ENCODE results near the gene TMEM14A. TPM values are rescaled to one million over a fixed set of nuclear protein-coding genes. Genes with fewer than 3 reads are reported as not detected.
"Not testable (repeated sequence)": the region's sequence is repeated elsewhere in the genome, so short reads cannot be mapped to it uniquely, and the experiment has no call there.

Gene TMEM14A
- polyA plus RNA-seq, 1 donor: 49.1 TPM

DNA sequence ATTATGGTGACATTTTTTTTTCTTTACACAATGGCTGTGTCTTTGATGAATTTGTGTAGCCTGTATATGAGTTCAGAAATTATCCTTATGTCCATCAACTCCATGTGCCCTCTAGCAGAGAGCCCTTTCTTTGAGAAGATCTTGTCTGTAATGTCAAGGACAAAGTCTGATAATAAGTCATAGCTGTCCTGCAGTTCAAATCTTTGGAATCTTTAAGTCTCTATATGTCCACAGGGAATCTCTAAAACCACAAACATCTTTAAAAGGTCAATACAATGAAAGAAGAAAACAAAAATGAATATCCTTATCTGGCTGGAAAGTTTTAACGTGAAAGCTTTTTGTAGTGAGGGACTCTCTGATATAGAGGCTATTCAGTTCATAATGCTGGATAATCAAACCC is 16.9 kb upstream of the TMEM14A start:
- WGBS (ENCODE audit: insufficient coverage, low lambda C conversion rate): no CpG with 5 or more reads among the region's 1 CpG
- H3K27me3 ChIP-seq (ENCODE audit: control insufficient read depth, insufficient read depth, low read length): no peaks in the 10 kb centered on the region
- H3K27ac ChIP-seq (ENCODE audit: low read length): no peak overlapping the region
- no peaks in the 10 kb centered on the region for H3K36me3 ChIP-seq (ENCODE audit: control insufficient read depth, insufficient read depth, low read length)
- no peaks in the 10 kb centered on the region for H3K4me1 ChIP-seq (ENCODE audit: control insufficient read depth, insufficient read depth, low read length)
- no peak for DNase-seq
- H3K4me3 ChIP-seq (ENCODE audit: low read length): no peak overlapping the region
- peaks cover 6% of the 10 kb centered on the region for H3K9me3 ChIP-seq (ENCODE audit: control insufficient read depth, low read depth, low read length)

DNA sequence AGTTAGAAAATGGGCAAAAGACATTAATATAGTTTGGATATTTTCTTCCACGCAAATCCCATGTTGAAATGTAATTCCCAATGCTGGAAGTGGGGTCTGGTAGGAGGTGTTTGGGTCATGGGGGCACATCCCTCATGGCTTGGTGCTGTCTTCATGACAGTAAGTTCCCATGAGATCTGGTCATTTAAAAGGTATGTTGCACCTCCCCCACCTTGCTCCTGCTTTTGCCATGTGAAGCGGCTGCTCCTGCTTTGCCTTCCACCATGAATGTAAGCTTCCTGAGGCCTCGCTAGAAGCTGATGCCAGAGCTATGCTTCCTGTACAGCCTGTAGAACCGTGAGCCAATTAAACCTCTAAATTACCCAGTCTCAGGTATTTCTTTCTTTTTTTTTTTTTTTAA is 16.3 kb upstream of the TMEM14A start:
- H3K9me3 ChIP-seq (ENCODE audit: control insufficient read depth, low read depth, low read length): peaks cover 6% of the 10 kb centered on the region
- no peak overlapping the region for H3K27ac ChIP-seq (ENCODE audit: low read length)
- DNase-seq: no peak
- 86% methylated on average over 1 of the region's 4 CpGs for WGBS (ENCODE audit: insufficient coverage, low lambda C conversion rate)
- no peaks in the 10 kb centered on the region for H3K36me3 ChIP-seq (ENCODE audit: control insufficient read depth, insufficient read depth, low read length)
- no peak overlapping the region for H3K4me3 ChIP-seq (ENCODE audit: low read length)
- H3K27me3 ChIP-seq (ENCODE audit: control insufficient read depth, insufficient read depth, low read length): no peaks in the 10 kb centered on the region
- H3K4me1 ChIP-seq (ENCODE audit: control insufficient read depth, insufficient read depth, low read length): no peaks in the 10 kb centered on the region

DNA sequence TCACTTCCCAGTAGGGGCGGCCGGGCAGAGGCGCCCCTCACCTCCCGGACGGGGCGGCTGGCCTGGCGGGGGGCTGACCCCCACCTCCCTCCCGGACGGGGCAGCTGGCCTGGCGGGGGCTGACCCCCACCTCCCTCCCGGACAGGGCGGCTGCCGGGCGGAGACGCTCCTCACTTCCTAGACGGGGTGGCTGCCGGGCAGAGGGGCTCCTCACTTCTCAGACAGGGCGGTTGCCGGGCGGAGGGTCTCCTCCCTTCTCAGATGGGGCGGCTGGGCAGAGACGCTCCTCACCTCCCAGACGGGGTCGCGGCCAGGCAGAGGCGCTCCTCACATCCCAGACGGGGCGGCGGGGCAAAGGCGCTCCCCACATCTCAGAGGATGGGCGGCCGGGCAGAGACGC is 15.0 kb upstream of the TMEM14A start:
- WGBS (ENCODE audit: insufficient coverage, low lambda C conversion rate): no CpG with 5 or more reads among the region's 33 CpGs
- not testable (repeated sequence) for H3K27me3 ChIP-seq (ENCODE audit: control insufficient read depth, insufficient read depth, low read length); H3K4me3 ChIP-seq (ENCODE audit: low read length); H3K36me3 ChIP-seq (ENCODE audit: control insufficient read depth, insufficient read depth, low read length); H3K27ac ChIP-seq (ENCODE audit: low read length); H3K9me3 ChIP-seq (ENCODE audit: control insufficient read depth, low read depth, low read length); H3K4me1 ChIP-seq (ENCODE audit: control insufficient read depth, insufficient read depth, low read length); DNase-seq

DNA sequence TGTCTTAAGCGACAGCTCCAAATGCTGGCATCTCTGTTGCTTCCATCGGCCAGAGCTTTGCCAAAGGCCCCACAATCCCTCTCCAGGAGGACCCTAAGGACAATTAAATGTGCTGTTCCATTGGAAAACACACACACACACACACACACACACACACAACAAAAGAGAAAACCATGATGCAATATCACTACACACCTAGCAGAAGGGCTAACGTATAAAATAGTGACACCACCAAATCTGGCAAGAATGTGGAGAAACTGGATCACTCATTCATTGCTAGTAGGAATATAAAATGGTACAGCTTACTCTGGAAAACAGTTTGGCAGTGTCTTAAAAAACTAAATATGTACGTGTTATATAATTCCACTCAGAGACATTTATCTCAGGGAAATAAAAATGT is 13.0 kb upstream of the TMEM14A start:
- no peak for DNase-seq
- no peak overlapping the region for H3K4me3 ChIP-seq (ENCODE audit: low read length)
- no peaks in the 10 kb centered on the region for H3K36me3 ChIP-seq (ENCODE audit: control insufficient read depth, insufficient read depth, low read length)
- H3K9me3 ChIP-seq (ENCODE audit: control insufficient read depth, low read depth, low read length): peaks cover 6% of the 10 kb centered on the region
- no peak overlapping the region for H3K27ac ChIP-seq (ENCODE audit: low read length)
- no peaks in the 10 kb centered on the region for H3K4me1 ChIP-seq (ENCODE audit: control insufficient read depth, insufficient read depth, low read length)
- 100% methylated on average over 1 of the region's 4 CpGs for WGBS (ENCODE audit: insufficient coverage, low lambda C conversion rate)
- no peaks in the 10 kb centered on the region for H3K27me3 ChIP-seq (ENCODE audit: control insufficient read depth, insufficient read depth, low read length)

DNA sequence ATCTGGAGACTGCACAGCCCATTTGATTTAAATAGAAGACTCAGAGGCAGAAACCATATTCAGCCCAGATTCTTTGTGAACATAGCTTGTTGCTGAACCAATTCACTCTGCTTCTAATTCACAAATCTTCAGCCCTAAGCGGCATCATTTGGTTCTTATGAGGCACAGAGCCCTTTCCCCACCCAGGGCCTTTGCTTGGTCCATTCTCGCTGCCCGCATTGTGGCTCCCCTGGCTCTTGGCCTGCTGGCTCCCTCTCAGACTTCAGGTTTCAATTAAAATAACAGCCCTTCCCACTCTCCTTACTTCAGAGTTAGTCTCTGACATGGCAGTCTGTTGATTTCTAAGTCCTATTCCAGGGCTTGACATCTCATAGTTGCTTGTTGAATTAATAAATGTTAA is 9.4 kb upstream of the TMEM14A start:
- H3K27me3 ChIP-seq (ENCODE audit: control insufficient read depth, insufficient read depth, low read length): no peaks in the 10 kb centered on the region
- H3K4me3 ChIP-seq (ENCODE audit: low read length): no peak overlapping the region
- H3K27ac ChIP-seq (ENCODE audit: low read length): no peak overlapping the region
- H3K4me1 ChIP-seq (ENCODE audit: control insufficient read depth, insufficient read depth, low read length): peaks cover 10% of the 10 kb centered on the region
- no CpG with 5 or more reads among the region's 3 CpGs for WGBS (ENCODE audit: insufficient coverage, low lambda C conversion rate)
- H3K36me3 ChIP-seq (ENCODE audit: control insufficient read depth, insufficient read depth, low read length): no peaks in the 10 kb centered on the region
- no peak for DNase-seq
- peaks cover 6% of the 10 kb centered on the region for H3K9me3 ChIP-seq (ENCODE audit: control insufficient read depth, low read depth, low read length)

DNA sequence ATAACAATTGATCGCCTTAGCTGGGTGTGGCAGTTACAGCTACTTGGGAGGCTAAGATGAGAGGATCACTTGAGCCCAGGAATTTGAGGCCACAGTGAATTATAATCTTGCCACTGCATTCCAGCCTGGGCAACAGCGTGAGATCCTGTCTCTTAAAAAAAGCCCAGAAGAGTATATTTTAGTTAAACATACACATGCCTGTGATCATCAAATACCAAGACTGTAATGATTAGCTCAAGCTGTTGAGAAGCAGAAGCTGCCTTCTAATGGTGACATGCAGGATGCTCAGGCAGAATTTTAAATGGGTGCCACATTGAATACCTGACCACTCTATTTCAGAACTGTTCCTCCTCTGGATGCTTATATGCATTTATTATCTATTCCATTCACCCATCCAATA is 8.9 kb upstream of the TMEM14A start:
- Histone ChIP-seq H3K4me1 (ENCODE audit: control insufficient read depth, insufficient read depth, low read length) (peaks cover 10% of the 10 kb centered on the region), H3K27ac (ENCODE audit: low read length) (no peak overlapping the region), H3K9me3 (ENCODE audit: control insufficient read depth, low read depth, low read length) (peaks cover 2% of the 10 kb centered on the region), H3K27me3 (ENCODE audit: control insufficient read depth, insufficient read depth, low read length) (no peaks in the 10 kb centered on the region), H3K36me3 (ENCODE audit: control insufficient read depth, insufficient read depth, low read length) (peaks cover 2% of the 10 kb centered on the region), H3K4me3 (ENCODE audit: low read length) (no peak overlapping the region)
- DNase-seq: no peak
- WGBS (ENCODE audit: insufficient coverage, low lambda C conversion rate): no CpG with 5 or more reads among the region's 2 CpGs

DNA sequence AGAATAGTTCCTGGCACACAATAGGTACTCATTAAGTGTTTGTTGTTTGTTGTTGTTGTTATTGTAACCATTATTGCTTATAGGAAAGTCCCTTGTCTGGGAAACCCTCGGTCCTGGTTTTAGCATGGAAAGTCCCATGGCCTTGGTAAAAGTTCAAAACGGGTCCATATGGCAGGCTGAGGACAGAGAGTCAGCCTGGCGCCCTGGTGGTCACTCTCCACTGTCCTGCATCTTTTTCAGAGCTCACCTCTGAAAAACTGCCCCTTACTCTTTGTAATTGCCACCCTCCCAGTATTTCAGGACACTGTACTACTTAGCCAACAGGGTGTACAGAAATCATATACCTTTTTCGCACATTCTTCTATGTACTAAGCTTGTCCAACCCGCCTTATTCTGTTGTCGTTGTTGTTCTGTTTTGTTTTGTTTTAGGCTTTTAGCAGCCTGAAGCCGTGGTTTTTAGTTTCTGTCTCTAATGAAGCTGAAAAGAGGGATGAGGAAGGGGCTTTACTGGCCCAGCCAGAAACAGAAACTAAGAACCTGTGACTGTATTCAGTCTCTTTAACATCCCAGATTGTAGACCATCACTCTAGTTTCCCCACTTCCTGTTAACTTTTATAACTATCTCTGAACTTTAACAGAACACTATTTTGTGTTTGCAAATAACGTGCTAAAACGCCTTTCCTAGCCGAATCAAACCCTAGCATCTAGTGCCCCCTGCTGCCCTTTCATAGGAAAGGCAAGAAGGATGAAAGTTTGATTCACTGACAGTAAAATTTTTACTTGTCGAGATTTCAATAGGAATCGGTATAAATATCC is 7.6 kb upstream of the TMEM14A start:
- H3K27me3 ChIP-seq (ENCODE audit: control insufficient read depth, insufficient read depth, low read length): no peaks in the 10 kb centered on the region
- 26% methylated on average over 6 of the region's 12 CpGs for WGBS (ENCODE audit: insufficient coverage, low lambda C conversion rate)

DNA sequence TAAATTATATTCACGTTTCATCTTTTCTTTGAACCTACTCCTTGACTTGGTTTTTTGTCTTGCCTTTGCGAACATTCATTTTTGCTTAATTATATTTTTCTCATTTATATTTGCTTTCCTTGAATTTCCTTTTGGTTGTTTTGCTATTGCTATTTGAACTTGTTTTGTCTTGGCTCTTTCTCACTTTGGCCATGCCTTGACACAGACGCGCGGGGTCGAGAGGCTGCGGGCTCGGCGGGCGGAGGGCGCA is 7.1 kb upstream of the TMEM14A start:
- 0% methylated on average over 1 of the region's 11 CpGs for WGBS (ENCODE audit: insufficient coverage, low lambda C conversion rate)
- no peak for DNase-seq
- Histone ChIP-seq H3K27ac (ENCODE audit: low read length) (peak overlapping the region; percentile 64), H3K36me3 (ENCODE audit: control insufficient read depth, insufficient read depth, low read length) (peaks cover 2% of the 10 kb centered on the region), H3K9me3 (ENCODE audit: control insufficient read depth, low read depth, low read length) (no peaks in the 10 kb centered on the region), H3K27me3 (ENCODE audit: control insufficient read depth, insufficient read depth, low read length) (no peaks in the 10 kb centered on the region), H3K4me1 (ENCODE audit: control insufficient read depth, insufficient read depth, low read length) (peaks cover 10% of the 10 kb centered on the region), H3K4me3 (ENCODE audit: low read length) (peak overlapping the region; percentile 81)

More for the DNA sequence above, 7.6 kb upstream of the TMEM14A start:
- Histone ChIP-seq H3K4me3 (ENCODE audit: low read length) (peak overlapping the region; percentile 81), H3K36me3 (ENCODE audit: control insufficient read depth, insufficient read depth, low read length) (peaks cover 2% of the 10 kb centered on the region), H3K4me1 (ENCODE audit: control insufficient read depth, insufficient read depth, low read length) (peaks cover 10% of the 10 kb centered on the region), H3K9me3 (ENCODE audit: control insufficient read depth, low read depth, low read length) (no peaks in the 10 kb centered on the region), H3K27ac (ENCODE audit: low read length) (peak overlapping the region; percentile 64)
- DNase-seq: peak; percentile 64 to 77

DNA sequence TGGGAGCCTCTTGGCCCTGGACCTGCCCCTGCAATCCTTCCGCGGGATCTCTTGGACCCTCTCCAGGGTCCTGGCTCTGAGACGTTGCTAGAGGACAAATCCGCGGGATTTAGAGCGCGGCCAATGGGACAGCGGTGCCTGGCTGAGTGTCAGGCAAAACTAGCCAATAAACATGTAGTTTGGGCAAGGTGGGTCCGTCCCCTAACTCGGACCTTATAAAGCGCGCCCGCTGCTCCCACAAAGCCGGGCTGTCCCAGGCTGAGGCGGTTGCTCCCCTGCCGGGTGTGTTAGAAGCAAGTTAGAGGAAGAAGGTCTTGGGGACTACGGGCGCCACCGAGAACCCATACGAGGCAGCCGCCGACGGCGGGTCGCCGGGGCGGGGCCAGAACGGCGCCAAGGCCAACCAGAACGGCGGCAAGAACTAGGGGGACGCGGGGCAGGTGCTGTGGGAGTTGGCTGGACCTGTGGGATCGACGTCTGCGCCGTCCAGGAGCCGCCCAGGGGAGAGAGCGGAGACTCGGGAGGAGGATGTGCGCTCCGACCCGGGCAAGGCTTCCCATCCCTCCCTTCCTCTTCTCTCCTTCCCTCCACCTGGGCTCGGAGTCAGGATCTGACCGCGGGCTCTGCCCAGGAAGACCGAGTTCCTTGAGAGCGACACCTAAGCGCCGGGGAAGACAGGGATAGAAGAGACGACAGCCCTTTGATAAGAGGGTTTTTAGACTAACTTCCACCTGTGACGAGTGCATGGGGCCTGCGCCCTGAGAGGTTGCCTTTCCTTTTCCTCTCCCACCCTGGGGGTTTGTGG is 6.5 kb upstream of the TMEM14A start:
- WGBS (ENCODE audit: insufficient coverage, low lambda C conversion rate): no CpG with 5 or more reads among the region's 53 CpGs

DNA sequence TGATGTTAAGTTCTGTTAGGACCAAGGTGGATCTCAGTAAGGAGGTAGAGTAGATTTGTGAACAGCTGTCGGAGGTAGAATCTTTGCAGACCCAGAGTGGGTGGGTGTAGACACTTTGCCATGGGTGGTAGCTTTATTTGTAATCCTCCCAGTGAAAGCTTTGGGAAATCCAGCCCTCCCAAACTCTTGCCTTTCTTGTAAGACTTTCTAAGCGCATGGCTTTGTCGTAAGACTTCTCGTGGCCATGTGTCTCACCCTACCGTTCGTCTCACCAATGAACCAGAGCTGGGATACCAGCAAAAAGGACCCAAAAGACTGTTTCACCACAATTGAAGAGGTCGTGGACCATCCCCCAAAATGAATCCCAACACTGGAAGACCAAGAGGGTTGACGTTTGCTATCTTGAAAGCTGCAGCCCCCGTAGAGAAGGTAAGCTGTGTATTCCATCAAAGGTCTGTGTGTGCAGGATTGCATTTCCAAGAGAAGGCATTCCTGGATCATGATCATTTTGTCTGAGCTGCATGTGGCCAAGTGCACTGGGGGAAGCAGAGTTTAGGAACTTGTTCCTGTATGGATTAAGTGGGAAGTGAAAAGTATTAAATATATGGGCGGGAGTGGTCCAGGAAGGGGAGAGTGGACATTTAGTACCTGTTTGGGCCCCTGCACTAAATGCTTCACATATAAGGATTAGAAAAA is 5.8 kb upstream of the TMEM14A start:
- Histone ChIP-seq H3K4me3 (ENCODE audit: low read length) (peak overlapping the region; percentile 81), H3K36me3 (ENCODE audit: control insufficient read depth, insufficient read depth, low read length) (peaks cover 2% of the 10 kb centered on the region), H3K27me3 (ENCODE audit: control insufficient read depth, insufficient read depth, low read length) (no peaks in the 10 kb centered on the region), H3K27ac (ENCODE audit: low read length) (peak overlapping the region; percentile 64), H3K9me3 (ENCODE audit: control insufficient read depth, low read depth, low read length) (no peaks in the 10 kb centered on the region), H3K4me1 (ENCODE audit: control insufficient read depth, insufficient read depth, low read length) (peaks cover 10% of the 10 kb centered on the region)
- peak in 1 of 2 donors; percentile 52 for DNase-seq
- 83% methylated on average over 1 of the region's 10 CpGs for WGBS (ENCODE audit: insufficient coverage, low lambda C conversion rate)

More for the DNA sequence above, 6.5 kb upstream of the TMEM14A start:
- Histone ChIP-seq H3K27me3 (ENCODE audit: control insufficient read depth, insufficient read depth, low read length) (no peaks in the 10 kb centered on the region), H3K4me1 (ENCODE audit: control insufficient read depth, insufficient read depth, low read length) (peaks cover 10% of the 10 kb centered on the region), H3K9me3 (ENCODE audit: control insufficient read depth, low read depth, low read length) (no peaks in the 10 kb centered on the region), H3K4me3 (ENCODE audit: low read length) (peak overlapping the region; percentile 81), H3K36me3 (ENCODE audit: control insufficient read depth, insufficient read depth, low read length) (peaks cover 2% of the 10 kb centered on the region), H3K27ac (ENCODE audit: low read length) (peak overlapping the region; percentile 64)
- DNase-seq: peak; percentile 92 to 97

Data from large intestine (tissue), 3 donors.